ENCODE results near the gene SLC35F3.
"Not testable (repeated sequence)": the region's sequence is repeated elsewhere in the genome, so short reads cannot be mapped to it uniquely, and the experiment has no call there.

SLC35F3 gene

DNA sequence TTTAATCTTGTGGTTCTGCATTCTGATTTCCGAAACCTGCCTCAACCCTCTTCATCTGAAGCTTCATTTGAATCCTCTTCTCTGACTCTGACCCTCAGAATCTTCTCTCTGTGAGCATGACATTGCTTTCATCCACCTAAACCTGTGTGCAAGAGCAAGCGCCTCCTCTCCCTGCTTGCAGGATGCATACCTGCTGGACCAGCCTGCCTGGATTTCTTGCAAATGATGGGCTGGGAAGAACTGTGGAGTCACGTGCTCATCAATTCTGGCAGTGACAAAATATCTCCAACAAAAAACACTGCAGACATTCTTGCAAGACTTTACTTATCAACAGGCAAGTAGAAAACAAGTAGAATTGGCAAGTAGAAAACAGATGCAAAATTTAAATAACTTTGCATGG lies 20.8 kb upstream of the SLC35F3 start:
- H3K9ac ChIP-seq (ENCODE audit: low read length in 2 of 2), result no peak overlapping the region
- no peaks in the 10 kb centered on the region for H3K4me1 ChIP-seq (ENCODE audit: control insufficient read depth, insufficient read depth, low read length)
- no peaks in the 10 kb centered on the region for H3K36me3 ChIP-seq (ENCODE audit: control insufficient read depth in 2 of 2, insufficient read depth in 2 of 2, low read length in 2 of 2)
- no peak overlapping the region for H3K27ac ChIP-seq (ENCODE audit: low read length)
- no peaks in the 10 kb centered on the region for H3K9me3 ChIP-seq (ENCODE audit: control insufficient read depth in 2 of 2, low read length in 2 of 2)
- no peaks in the 10 kb centered on the region for H3K27me3 ChIP-seq (ENCODE audit: control insufficient read depth in 1 of 2, insufficient read depth in 2 of 2, low read length in 2 of 2)
- H3K4me3 ChIP-seq (ENCODE audit: low read length in 2 of 2), result no peak overlapping the region

DNA sequence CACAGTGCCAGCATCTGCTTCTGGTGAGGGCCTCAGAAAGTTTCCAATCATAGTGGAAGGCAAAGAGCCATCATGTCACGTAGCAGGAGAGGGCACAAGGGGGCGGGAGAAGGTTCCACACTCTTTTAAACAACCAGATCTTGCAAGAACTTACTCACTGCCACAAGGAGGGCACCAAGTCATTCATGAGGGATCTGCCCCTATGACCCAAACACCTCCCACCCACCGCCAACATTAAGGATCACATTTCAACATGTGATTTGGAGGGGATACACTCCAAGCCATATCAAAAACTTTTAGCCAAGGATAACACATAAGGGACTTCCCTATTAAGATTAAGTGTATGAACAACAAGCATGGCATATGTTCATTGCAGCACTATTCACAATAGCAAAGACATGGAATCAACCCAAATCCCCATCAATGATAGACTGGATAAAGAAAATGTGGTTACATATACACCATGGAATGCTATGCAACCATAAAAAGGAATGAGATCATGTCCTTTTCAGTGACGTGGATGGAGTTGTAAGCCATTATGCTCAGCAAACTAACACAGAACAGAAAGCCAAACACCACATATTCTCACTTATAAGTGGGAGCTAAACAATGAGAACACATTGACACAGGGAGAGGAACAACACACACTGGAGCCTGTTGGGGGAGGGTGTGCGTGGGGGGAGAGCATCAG lies 19.9 kb upstream of the SLC35F3 start:
- no peaks in the 10 kb centered on the region for H3K9me3 ChIP-seq (ENCODE audit: control insufficient read depth in 2 of 2, low read length in 2 of 2)

DNA sequence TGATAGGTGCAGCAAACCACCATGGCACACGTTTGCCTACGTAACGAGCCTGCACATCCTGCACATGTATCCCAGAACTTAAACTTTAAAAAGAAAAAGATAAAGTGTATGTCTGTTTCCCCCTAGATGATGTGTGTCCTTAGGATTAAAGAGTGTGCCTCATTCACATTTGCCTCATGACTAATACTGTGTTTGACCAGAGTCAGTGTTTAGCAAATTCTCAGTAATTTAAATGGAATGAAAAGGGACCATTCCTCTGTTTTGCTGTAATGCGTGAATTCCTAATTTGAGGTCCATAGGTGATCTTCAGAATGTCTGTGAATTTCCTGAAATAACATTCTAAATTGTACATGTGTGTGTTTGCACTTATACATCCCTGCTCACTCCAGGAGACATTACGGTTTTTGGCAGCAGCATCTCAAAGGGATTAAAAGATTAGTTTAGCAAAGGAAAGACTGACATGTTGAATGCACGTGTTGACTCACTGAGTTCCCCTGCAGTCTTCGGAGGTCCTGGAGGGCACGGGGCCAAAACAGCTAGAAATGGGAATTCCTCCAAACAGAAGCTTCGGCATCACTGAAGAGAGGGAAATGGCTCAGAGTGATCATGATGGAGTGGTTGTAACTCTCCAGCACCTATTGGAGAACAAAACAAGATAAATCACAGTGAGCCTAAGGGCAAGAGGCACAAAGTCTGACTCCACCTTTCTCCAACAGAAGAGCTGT lies 19.1 kb upstream of the SLC35F3 start:
- H3K9ac ChIP-seq (ENCODE audit: low read length in 2 of 2), result no peak overlapping the region
- H3K9me3 ChIP-seq (ENCODE audit: control insufficient read depth in 2 of 2, low read length in 2 of 2), result no peaks in the 10 kb centered on the region
- H3K36me3 ChIP-seq (ENCODE audit: control insufficient read depth in 2 of 2, insufficient read depth in 2 of 2, low read length in 2 of 2), result no peaks in the 10 kb centered on the region
- H3K4me1 ChIP-seq (ENCODE audit: control insufficient read depth, insufficient read depth, low read length), result no peaks in the 10 kb centered on the region
- no peak overlapping the region for H3K27ac ChIP-seq (ENCODE audit: low read length)
- H3K27me3 ChIP-seq (ENCODE audit: control insufficient read depth in 1 of 2, insufficient read depth in 2 of 2, low read length in 2 of 2), result no peaks in the 10 kb centered on the region
- H3K4me3 ChIP-seq (ENCODE audit: low read length in 2 of 2), result no peak overlapping the region

More for the DNA sequence above, 19.9 kb upstream of the SLC35F3 start:
- Histone ChIP-seq H3K4me1 (ENCODE audit: control insufficient read depth, insufficient read depth, low read length) (no peaks in the 10 kb centered on the region), H3K27ac (ENCODE audit: low read length) (no peak overlapping the region), H3K36me3 (ENCODE audit: control insufficient read depth in 2 of 2, insufficient read depth in 2 of 2, low read length in 2 of 2) (no peaks in the 10 kb centered on the region), H3K4me3 (ENCODE audit: low read length in 2 of 2) (no peak overlapping the region), H3K9ac (ENCODE audit: low read length in 2 of 2) (no peak overlapping the region), H3K27me3 (ENCODE audit: control insufficient read depth in 1 of 2, insufficient read depth in 2 of 2, low read length in 2 of 2) (no peaks in the 10 kb centered on the region)

DNA sequence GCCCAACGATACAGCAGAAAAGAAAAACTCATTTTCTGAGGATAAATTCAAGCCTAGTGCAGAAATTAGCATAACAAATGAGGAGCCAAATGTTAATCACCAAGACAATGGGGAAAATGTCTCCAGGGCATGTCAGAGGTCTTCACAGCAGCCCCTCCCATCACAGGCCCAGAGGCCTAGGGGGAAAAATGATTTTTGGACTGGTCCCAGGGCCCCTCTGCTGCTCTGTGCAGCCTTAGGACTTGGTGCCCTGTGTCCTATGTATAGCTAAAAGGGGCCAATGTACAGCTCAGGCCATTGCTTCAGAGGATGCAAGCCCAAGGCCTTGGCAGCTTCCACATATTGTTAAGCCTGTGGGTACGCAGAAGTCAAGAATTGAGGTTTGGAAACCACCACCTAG lies 13.3 kb upstream of the SLC35F3 start:
- H3K4me1 ChIP-seq (ENCODE audit: control insufficient read depth, insufficient read depth, low read length); H3K36me3 ChIP-seq (ENCODE audit: control insufficient read depth in 2 of 2, insufficient read depth in 2 of 2, low read length in 2 of 2); H3K27me3 ChIP-seq (ENCODE audit: control insufficient read depth in 1 of 2, insufficient read depth in 2 of 2, low read length in 2 of 2); H3K27ac ChIP-seq (ENCODE audit: low read length); H3K4me3 ChIP-seq (ENCODE audit: low read length in 2 of 2); H3K9ac ChIP-seq (ENCODE audit: low read length in 2 of 2); H3K9me3 ChIP-seq (ENCODE audit: control insufficient read depth in 2 of 2, low read length in 2 of 2): not testable (repeated sequence)

DNA sequence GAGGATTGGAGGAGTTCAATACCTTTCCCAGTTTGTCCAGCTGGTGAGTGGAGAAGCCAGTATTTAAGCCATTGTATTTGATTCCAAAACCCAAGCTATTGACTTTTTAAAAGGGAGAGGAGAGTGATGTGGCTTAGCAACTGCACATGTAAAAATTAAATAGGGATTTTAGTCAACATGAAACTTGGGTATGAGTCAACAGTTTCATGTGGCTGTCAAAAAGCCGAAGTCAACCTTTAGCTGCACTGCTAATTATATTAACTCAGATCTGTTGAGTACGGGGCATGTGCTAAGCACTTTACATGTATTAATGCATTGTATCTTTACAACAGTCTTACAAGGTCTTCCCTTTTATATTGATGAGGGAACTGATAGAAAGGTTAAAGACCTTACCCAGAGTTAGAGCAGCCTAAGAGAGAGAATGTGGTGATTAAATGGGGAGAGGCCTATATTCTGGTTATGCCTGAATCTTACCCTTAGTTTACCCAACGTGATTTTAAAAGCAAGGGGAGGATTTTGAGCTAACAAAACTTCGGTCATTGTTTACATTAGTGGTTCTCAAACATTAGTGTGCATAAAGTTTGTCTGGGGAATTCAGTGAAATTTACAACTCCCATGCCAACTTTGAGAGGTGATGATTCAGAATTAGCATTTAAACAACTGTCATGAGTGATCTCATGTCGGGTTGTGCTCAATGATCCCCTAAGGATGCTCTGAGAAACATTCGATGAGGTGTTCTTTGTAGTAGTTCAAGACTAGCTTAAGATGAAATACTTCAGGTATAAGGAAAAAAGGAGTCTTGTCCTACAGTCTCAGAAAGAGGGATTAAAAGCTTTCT lies 6.9 kb upstream of the SLC35F3 start:
- H3K4me3 ChIP-seq (ENCODE audit: low read length in 2 of 2), result no peak overlapping the region
- H3K27ac ChIP-seq (ENCODE audit: low read length), result no peak overlapping the region
- H3K9me3 ChIP-seq (ENCODE audit: control insufficient read depth in 2 of 2, low read length in 2 of 2), result peaks cover 3 to 5% of the 10 kb centered on the region in 2 donors
- H3K4me1 ChIP-seq (ENCODE audit: control insufficient read depth, insufficient read depth, low read length), result no peaks in the 10 kb centered on the region
- H3K27me3 ChIP-seq (ENCODE audit: control insufficient read depth in 1 of 2, insufficient read depth in 2 of 2, low read length in 2 of 2), result no peaks in the 10 kb centered on the region
- no peak overlapping the region for H3K9ac ChIP-seq (ENCODE audit: low read length in 2 of 2)
- no peaks in the 10 kb centered on the region for H3K36me3 ChIP-seq (ENCODE audit: control insufficient read depth in 2 of 2, insufficient read depth in 2 of 2, low read length in 2 of 2)

DNA sequence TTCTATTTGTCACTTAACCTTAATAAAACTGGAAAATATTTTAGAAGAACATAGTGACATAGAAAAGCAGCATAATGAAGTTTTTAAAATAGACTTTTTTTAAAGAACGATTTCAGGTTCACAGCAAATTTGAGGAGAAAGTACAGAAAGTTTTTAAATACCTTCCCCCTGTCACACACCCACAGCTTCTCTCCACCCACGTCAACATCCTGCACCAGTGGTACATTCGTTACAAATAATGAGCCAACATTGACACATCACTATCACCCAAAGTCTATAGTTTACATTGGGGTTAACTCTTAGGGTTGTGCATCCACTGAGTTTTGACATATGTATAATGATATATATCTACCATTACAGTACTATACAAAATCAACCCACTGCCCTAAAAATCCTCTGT lies 3.0 kb upstream of the SLC35F3 start:
- H3K4me3 ChIP-seq (ENCODE audit: low read length in 2 of 2), result no peak overlapping the region
- H3K27me3 ChIP-seq (ENCODE audit: control insufficient read depth in 1 of 2, insufficient read depth in 2 of 2, low read length in 2 of 2), result peaks cover 4 to 16% of the 10 kb centered on the region in 2 donors
- no peak overlapping the region for H3K9ac ChIP-seq (ENCODE audit: low read length in 2 of 2)
- no peaks in the 10 kb centered on the region for H3K4me1 ChIP-seq (ENCODE audit: control insufficient read depth, insufficient read depth, low read length)
- peaks cover 5 to 6% of the 10 kb centered on the region in 2 donors for H3K9me3 ChIP-seq (ENCODE audit: control insufficient read depth in 2 of 2, low read length in 2 of 2)
- no peaks in the 10 kb centered on the region for H3K36me3 ChIP-seq (ENCODE audit: control insufficient read depth in 2 of 2, insufficient read depth in 2 of 2, low read length in 2 of 2)
- no peak overlapping the region for H3K27ac ChIP-seq (ENCODE audit: low read length)

DNA sequence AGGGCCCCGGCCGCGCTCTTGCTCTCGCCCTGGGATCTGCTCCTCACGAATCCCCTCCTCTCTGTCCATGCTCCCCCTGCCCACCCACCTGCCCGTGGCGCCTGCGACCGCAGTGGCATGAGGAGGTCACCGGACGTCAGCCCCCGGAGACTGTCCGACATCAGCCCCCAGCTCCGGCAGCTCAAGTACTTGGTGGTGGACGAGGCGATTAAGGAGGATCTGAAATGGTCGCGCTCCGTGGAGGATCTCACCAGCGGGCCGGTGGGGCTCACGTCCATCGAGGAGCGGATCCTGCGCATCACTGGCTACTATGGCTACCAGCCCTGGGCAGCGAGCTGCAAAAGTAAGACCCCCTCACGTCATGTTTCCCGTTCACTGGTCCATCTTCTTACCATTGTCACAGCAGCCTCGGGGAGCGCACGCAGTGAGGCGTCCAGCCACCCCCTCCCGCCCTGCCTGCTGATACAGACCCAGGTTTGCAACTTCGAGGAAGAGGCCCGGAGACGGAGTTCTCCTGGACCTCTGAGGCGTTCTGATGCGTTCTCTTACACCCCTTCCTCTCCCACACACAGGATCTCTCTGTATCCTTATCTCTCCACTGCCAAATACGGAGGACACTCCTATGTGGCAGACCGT lies 1.1 kb downstream of the SLC35F3 start:
- H3K27me3 ChIP-seq (ENCODE audit: control insufficient read depth in 1 of 2, insufficient read depth in 2 of 2, low read length in 2 of 2), result peaks cover 4 to 16% of the 10 kb centered on the region in 2 donors
- H3K36me3 ChIP-seq (ENCODE audit: control insufficient read depth in 2 of 2, insufficient read depth in 2 of 2, low read length in 2 of 2), result no peaks in the 10 kb centered on the region
- no peak overlapping the region for H3K4me3 ChIP-seq (ENCODE audit: low read length in 2 of 2)
- peaks cover 0 to 4% of the 10 kb centered on the region in 2 donors for H3K9me3 ChIP-seq (ENCODE audit: control insufficient read depth in 2 of 2, low read length in 2 of 2)
- H3K27ac ChIP-seq (ENCODE audit: low read length), result no peak overlapping the region
- H3K9ac ChIP-seq (ENCODE audit: low read length in 2 of 2), result no peak overlapping the region
- H3K4me1 ChIP-seq (ENCODE audit: control insufficient read depth, insufficient read depth, low read length), result no peaks in the 10 kb centered on the region

DNA sequence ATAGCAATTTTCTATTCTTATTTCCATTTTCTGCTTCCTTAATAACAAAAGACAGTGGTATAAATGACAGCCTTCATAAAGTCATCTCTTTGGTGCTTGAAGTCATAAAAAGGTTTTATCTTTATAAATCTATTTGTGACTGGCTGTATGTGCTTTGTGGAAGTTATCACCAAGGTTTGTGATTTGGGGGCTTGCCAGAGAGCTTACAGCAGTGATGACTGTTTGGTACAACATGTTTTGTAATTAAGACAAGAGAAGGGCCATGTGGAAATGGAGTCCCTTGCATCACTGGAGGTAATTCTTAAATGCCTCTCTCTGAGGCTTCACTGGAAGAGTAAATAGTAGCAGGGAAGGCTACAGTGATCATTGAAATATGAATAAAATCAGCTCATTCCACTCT lies 2.7 kb downstream of the SLC35F3 start:
- peaks cover 0 to 4% of the 10 kb centered on the region in 2 donors for H3K9me3 ChIP-seq (ENCODE audit: control insufficient read depth in 2 of 2, low read length in 2 of 2)
- H3K4me3 ChIP-seq (ENCODE audit: low read length in 2 of 2), result no peak overlapping the region
- H3K4me1 ChIP-seq (ENCODE audit: control insufficient read depth, insufficient read depth, low read length), result no peaks in the 10 kb centered on the region
- no peaks in the 10 kb centered on the region for H3K36me3 ChIP-seq (ENCODE audit: control insufficient read depth in 2 of 2, insufficient read depth in 2 of 2, low read length in 2 of 2)
- no peak overlapping the region for H3K27ac ChIP-seq (ENCODE audit: low read length)
- H3K9ac ChIP-seq (ENCODE audit: low read length in 2 of 2), result no peak overlapping the region
- H3K27me3 ChIP-seq (ENCODE audit: control insufficient read depth in 1 of 2, insufficient read depth in 2 of 2, low read length in 2 of 2), result peaks cover 4 to 16% of the 10 kb centered on the region in 2 donors

DNA sequence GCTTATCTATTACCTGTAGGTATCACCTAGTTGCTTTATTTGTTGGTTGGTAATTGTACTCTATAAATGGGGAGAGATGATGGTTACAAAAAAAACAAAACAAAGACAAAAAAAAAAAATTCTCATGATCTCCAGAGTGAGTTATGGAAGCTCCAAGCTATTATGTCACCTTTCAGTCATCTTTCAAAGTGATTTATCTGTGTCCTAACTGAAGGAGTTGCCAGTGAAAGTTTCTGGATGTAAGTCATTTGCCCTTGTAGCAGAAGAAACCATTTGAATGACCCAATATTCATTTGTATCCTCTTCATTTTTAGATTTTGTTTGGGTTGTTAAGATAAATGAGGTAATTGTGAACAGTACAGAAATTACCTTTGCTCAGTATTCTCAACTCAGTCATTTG lies 3.6 kb downstream of the SLC35F3 start:
- Histone ChIP-seq H3K9me3 (ENCODE audit: control insufficient read depth in 2 of 2, low read length in 2 of 2) (peaks cover 0 to 4% of the 10 kb centered on the region in 2 donors), H3K4me1 (ENCODE audit: control insufficient read depth, insufficient read depth, low read length) (no peaks in the 10 kb centered on the region), H3K27me3 (ENCODE audit: control insufficient read depth in 1 of 2, insufficient read depth in 2 of 2, low read length in 2 of 2) (peaks cover 4 to 16% of the 10 kb centered on the region in 2 donors), H3K27ac (ENCODE audit: low read length) (no peak overlapping the region), H3K4me3 (ENCODE audit: low read length in 2 of 2) (no peak overlapping the region), H3K9ac (ENCODE audit: low read length in 2 of 2) (no peak overlapping the region), H3K36me3 (ENCODE audit: control insufficient read depth in 2 of 2, insufficient read depth in 2 of 2, low read length in 2 of 2) (no peaks in the 10 kb centered on the region)

DNA sequence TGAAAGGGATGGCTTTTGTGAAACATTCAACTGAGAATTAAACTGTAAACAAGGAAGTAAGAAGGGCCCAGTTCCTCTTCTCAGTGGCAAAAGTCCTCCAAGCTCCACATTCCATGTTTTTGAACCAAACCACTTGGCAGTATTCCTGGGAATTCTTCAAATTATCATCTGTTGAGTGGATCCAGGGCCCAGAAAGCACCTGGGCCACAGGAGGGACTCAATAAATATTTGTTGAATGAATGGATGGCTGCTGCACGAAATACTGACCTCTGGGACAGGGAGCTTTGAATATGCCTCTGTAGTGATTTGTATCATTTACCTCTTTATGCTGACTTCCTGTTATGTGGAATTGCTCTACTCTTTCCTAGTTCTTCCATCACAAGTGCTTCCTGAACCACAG lies 4.7 kb downstream of the SLC35F3 start:
- H3K27me3 ChIP-seq (ENCODE audit: control insufficient read depth in 1 of 2, insufficient read depth in 2 of 2, low read length in 2 of 2), result peaks cover 4 to 14% of the 10 kb centered on the region in 2 donors
- H3K9me3 ChIP-seq (ENCODE audit: control insufficient read depth in 2 of 2, low read length in 2 of 2), result no peaks in the 10 kb centered on the region
- H3K36me3 ChIP-seq (ENCODE audit: control insufficient read depth in 2 of 2, insufficient read depth in 2 of 2, low read length in 2 of 2), result no peaks in the 10 kb centered on the region
- H3K4me1 ChIP-seq (ENCODE audit: control insufficient read depth, insufficient read depth, low read length), result no peaks in the 10 kb centered on the region
- no peak overlapping the region for H3K9ac ChIP-seq (ENCODE audit: low read length in 2 of 2)
- H3K4me3 ChIP-seq (ENCODE audit: low read length in 2 of 2), result no peak overlapping the region
- no peak overlapping the region for H3K27ac ChIP-seq (ENCODE audit: low read length)

All from stomach smooth muscle (tissue), 2 donors.